Colonic mucosa (tissue), 4 donors: ENCODE results near the gene GABPA. TPM values are rescaled to one million over a fixed set of nuclear protein-coding genes. Genes with fewer than 3 reads are reported as not detected.

Experiments
- DNase-seq: peaks from one replicate; pipeline ENCODE4 v3.0.0-alpha.2; 2020
- H3K27ac ChIP-seq: fragments of 200-600 bp; one replicate; pipeline ENCODE4 v1.8.0; 2021
- H3K27me3 ChIP-seq: fragments of 200-600 bp; one replicate; pipeline ENCODE4 v1.8.0; 2021
- H3K36me3 ChIP-seq: fragments of 200-600 bp; one replicate; pipeline ENCODE4 v1.8.0; 2021
- H3K4me1 ChIP-seq: fragments of 200-600 bp; one replicate; pipeline ENCODE4 v1.8.0; 2021; ENCODE audit warnings: mild to moderate bottlenecking
- H3K4me3 ChIP-seq: fragments of 200-600 bp; one replicate; pipeline ENCODE4 v1.8.0; 2021
- H3K9ac ChIP-seq, 2 donors: one replicate each; pipeline ENCODE4 v1.7.0; 2013; ENCODE audit warnings: control low read depth in 2 of 2, low read depth in 2 of 2, low read length in 2 of 2
- H3K9me3 ChIP-seq: fragments of 200-600 bp; one replicate; pipeline ENCODE4 v1.8.0; 2021
- intact Hi-C: fragments of 100-400 bp; cut with DNase I; formaldehyde crosslinking; loops from one replicate; pipeline ENCODE4 v1.14.1; 2022
- total RNA-seq, 2 donors: library from RNA; stranded (reverse); fragmentation: NEBNext Ultra II Directional in 1 of 2; extraction: Animal tissue kit (Norgen Biotek cat#: 25700) in 1 of 2; gene quantifications; one replicate each; pipeline ENCODE4 v1.2.1, GENCODE V29; 2021
- TF ChIP-seq, protein P1 (sequence below): fragments of 200-600 bp; IDR thresholded peaks from one replicate; pipeline ENCODE4 v1.8.0; 2022; ENCODE audit warnings: antibody characterized with exemption, mild to moderate bottlenecking
- donor health status: healthy.
- donor health status: DM: no; HTN: no; CAD: no.
- donor health status: DM: no; HTN: no; CAD: no.

Gene GABPA
- total RNA-seq, 2 donors from 2014 or later: 23.8 to 24.9 TPM

DNA sequence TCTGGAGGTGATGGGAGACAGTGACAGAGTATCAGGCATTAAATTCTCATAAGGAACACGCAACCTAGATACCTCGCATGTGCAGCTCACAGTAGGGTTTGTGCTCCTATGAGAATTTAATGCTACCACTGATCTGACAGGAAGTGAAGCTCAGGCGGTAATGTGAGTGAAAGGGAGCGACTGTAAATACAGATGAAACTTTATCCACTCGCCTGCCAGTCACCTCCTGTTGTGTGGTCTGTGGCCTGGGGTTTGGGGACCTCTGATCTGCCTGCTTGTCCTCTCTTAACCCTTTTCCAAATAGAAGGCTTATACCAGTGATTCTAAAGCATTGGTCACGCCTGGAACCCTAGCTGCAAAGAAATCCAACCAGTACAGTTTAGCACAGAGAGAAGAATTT is 15.3 kb downstream of the GABPA start:
- intact Hi-C loops: no loop called here
- Histone ChIP-seq H3K36me3 (peaks cover 3% of the 10 kb centered on the region), H3K27me3 (no peaks in the 10 kb centered on the region), H3K9me3 (no peaks in the 10 kb centered on the region), H3K27ac (no peak overlapping the region), H3K4me3 (no peak overlapping the region), H3K4me1 (no peaks in the 10 kb centered on the region), H3K9ac (no peak overlapping the region)
- TF ChIP-seq, protein P1, sequence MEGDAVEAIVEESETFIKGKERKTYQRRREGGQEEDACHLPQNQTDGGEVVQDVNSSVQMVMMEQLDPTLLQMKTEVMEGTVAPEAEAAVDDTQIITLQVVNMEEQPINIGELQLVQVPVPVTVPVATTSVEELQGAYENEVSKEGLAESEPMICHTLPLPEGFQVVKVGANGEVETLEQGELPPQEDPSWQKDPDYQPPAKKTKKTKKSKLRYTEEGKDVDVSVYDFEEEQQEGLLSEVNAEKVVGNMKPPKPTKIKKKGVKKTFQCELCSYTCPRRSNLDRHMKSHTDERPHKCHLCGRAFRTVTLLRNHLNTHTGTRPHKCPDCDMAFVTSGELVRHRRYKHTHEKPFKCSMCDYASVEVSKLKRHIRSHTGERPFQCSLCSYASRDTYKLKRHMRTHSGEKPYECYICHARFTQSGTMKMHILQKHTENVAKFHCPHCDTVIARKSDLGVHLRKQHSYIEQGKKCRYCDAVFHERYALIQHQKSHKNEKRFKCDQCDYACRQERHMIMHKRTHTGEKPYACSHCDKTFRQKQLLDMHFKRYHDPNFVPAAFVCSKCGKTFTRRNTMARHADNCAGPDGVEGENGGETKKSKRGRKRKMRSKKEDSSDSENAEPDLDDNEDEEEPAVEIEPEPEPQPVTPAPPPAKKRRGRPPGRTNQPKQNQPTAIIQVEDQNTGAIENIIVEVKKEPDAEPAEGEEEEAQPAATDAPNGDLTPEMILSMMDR: no peak
- no peak for DNase-seq

DNA sequence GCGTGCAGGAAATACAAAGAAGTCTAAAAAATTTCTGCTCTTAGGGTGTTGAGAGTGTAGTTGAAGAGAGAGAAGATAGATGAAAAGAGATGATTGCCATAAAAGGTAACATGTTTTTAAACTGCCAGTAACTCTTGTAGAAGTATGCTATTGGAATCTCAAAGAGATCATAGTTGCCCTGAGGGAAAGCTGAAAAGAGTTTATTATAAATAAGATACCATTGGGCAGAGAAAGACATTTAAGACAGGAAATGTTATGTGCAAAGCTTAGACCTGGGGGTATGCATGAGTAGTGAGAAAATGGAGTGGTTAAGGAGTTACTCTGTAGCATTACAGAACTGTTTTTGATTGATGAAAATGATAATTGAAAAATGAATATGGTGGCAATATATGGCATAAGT is 17.6 kb downstream of the GABPA start:
- no peak overlapping the region for H3K4me3 ChIP-seq
- intact Hi-C loops: no loop called here
- H3K27me3 ChIP-seq: no peaks in the 10 kb centered on the region
- H3K9me3 ChIP-seq: no peaks in the 10 kb centered on the region
- TF ChIP-seq, protein P1: no peak
- H3K9ac ChIP-seq: no peak overlapping the region
- H3K36me3 ChIP-seq: peaks cover 3% of the 10 kb centered on the region
- no peak for DNase-seq
- H3K27ac ChIP-seq: no peak overlapping the region
- no peaks in the 10 kb centered on the region for H3K4me1 ChIP-seq

DNA sequence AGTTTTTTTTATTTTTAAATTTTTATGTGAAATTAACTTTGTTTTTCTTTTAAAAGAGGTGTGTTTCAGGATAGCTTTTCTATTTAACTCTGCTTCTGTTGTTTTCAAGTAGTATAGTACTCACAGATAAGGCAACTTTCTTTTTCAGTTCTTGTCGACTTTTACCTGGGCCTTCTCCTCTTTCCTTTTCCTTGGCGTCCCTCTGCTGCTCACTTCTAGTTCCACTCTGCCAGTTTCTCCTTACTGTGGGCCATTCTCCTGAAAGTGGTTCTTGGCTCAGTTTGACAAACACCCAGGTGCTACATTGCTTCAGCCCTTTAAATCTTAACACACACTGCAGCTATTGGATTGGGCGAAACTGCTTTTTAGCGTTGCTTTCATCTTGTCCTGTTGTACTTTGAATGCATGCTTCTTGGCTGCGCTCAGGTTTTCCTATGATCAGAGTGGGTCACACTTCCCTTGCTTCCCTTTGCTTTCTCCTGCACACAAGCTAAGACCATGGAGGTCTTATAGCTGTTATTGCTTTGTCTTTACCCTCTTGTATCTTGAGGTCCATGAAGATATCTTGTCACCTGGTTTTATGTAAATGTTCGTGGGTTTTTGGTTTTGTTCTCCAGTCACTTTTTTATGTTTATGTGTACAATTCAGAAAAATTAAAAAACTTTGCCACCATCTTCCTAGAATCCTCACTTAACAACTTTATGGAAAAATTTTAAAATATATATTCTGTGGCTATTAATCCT is 21.6 kb downstream of the GABPA start:
- no peak overlapping the region for H3K27ac ChIP-seq
- no peaks in the 10 kb centered on the region for H3K27me3 ChIP-seq
- no peak for DNase-seq
- intact Hi-C loops: no loop called here
- no peaks in the 10 kb centered on the region for H3K9me3 ChIP-seq
- no peaks in the 10 kb centered on the region for H3K36me3 ChIP-seq
- no peaks in the 10 kb centered on the region for H3K4me1 ChIP-seq
- H3K4me3 ChIP-seq: no peak overlapping the region
- H3K9ac ChIP-seq: no peak overlapping the region
- TF ChIP-seq, protein P1: no peak

DNA sequence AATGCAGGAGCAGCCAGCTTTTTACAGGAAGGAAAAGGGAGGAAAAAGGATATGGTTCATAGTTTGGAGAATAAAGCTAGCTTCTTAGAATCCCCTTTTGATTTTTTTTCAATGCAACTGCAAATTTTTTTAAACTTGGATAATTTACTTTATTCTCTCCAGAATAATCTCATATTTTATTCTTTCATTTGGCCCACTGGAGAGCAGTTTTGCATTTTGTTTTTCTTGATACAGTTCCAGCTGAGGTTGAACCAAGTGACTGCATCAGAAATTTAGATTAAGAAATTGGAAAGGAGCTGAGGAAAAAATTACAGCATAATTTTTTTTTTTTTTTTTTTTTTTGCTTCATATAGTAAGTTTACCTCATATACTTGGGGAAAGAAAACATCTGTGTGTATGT is 22.8 kb downstream of the GABPA start:
- Histone ChIP-seq H3K4me3 (no peak overlapping the region), H3K27me3 (no peaks in the 10 kb centered on the region), H3K4me1 (no peaks in the 10 kb centered on the region), H3K9ac (no peak overlapping the region), H3K36me3 (no peaks in the 10 kb centered on the region), H3K9me3 (no peaks in the 10 kb centered on the region), H3K27ac (no peak overlapping the region)
- DNase-seq: no peak
- TF ChIP-seq, protein P1: no peak
- intact Hi-C loops: no loop called here

DNA sequence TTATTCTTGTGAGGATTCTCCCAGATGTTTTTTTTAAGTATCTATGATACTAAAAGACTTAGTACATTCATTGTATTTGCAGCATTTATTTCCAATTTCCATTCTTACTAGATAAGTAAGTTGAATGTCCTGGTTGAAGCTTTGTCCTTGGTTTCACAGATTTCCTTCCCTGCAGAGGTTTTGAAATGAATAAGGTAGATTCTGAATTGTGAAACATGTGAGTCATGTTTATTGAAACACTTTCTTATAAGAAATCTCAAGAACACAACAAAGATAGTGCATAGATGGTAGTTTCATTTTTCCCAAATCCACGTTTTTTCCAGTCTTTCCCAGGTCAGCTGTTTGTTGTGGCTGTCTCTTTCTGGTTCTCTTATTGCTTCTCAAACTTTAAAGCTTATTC is 24.8 kb downstream of the GABPA start:
- Histone ChIP-seq H3K9me3 (no peaks in the 10 kb centered on the region), H3K27me3 (no peaks in the 10 kb centered on the region), H3K27ac (no peak overlapping the region), H3K36me3 (no peaks in the 10 kb centered on the region), H3K4me1 (no peaks in the 10 kb centered on the region), H3K9ac (no peak overlapping the region), H3K4me3 (no peak overlapping the region)
- intact Hi-C loops: no loop called here
- TF ChIP-seq, protein P1: no peak
- no peak for DNase-seq
